ENCODE data around the gene RPS27L.
"Not testable (repeated sequence)": the region's sequence is repeated elsewhere in the genome, so short reads cannot be mapped to it uniquely, and the experiment has no call there.

The RPS27L gene

DNA sequence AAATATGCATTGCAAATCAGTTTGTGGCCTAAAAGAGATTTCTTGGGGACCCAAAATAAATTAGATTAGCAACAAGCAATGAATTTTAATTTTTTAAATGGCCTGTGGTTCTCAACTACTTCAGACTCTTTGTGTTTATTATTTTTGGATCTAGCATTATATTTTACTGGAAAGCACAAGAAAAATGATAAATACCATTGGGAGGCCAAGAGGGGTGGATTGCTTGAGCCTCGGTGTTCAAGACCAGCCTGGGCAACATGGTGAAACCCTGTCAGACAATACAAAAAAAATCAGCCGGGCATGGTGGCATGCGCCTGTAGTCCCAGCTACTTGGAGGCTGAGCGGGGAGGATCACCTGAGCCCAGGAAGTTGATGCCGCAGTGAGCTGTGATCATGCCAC lies 22.0 kb downstream of the RPS27L start:
- no peak for DNase-seq

DNA sequence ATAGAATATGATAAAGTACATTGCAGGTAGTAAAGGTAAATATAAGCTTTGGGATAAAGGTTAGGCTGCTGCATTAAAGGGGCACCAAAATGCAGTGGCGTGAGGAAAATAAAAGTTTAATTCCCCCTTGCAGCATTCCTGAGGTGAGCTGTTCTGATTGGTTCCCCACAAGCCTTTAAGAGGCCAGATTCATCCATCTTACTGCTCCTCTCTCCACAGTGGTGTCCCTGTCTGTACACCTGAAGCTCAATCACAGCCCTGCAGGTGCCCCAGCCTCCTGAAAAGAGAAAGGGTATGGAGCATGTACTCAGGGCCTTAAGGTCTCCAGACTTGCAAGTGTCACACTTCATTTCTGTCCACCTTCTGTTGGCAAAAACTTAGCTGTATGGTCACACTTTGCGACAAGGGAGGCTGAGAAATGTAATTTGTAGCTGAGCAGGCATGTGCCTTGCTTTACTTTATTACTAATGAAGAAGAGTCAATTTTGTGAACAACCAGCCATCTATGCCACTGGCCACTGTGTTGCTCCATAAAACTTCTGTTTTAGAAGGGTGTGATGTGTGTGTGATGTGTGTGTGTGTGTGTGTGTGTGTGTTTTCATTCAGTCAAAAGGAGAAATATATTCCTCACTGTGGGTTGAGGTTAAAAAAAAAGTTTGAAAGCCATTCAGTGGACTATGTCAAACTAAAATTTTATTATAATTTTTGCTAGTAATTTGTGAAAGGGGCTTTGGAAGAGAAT lies 22.9 kb downstream of the RPS27L start:
- no peak for DNase-seq

DNA sequence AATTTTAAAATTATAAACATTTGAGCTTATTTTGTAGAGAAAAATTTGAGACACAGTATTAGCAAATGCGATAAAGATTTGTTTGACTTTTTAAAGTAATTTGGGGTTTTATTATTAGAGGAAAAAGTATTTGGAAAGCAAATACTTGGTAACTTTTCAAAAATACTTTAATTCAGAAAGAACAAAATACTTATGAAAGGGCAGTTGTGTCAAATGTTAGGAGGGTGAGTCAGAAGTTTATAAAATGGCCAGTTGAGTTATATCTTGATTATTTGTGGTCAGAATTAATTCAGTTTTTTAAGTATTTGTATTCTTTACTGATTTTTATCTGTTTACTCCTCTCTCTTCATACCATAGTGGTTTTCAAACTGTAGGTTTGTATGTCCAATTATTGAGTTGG lies 23.5 kb downstream of the RPS27L start:
- DNase-seq, result no peak

DNA sequence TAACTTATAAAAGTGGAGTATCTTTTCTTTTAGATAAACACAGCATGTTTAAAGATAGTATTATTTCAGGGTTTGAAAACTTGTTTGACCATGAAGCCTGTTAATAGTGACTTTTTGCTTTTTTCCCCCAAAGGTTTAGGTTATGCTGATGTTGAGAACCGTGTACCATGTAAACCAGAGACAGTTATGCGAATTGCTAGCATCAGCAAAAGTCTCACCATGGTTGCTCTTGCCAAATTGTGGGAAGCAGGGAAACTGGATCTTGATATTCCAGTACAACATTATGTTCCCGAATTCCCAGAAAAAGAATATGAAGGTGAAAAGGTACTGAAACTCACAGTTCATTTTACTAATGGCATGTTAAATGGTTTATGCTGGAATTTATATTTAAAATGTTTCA lies 30.6 kb downstream of the RPS27L start:
- no peak for DNase-seq

DNA sequence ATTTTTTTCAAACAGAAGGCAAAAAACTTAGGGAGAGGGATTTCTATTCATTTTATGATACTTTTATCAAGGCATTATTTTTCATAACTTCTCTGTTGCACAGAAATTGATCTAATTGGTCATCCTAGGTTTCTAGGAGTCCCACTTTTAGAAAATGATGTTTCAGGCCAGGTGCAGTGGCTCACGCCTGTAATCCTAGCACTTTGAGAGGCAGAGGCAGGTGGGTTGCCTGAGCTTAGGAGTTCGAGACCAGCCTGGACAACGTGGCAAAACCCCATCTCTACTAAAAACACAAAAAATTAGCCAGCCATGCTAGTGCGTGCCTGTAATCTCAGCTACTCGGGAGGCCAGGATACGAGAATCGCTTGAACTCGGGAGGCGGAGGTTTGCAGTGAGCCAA lies 32.8 kb downstream of the RPS27L start:
- DNase-seq, result no peak

DNA sequence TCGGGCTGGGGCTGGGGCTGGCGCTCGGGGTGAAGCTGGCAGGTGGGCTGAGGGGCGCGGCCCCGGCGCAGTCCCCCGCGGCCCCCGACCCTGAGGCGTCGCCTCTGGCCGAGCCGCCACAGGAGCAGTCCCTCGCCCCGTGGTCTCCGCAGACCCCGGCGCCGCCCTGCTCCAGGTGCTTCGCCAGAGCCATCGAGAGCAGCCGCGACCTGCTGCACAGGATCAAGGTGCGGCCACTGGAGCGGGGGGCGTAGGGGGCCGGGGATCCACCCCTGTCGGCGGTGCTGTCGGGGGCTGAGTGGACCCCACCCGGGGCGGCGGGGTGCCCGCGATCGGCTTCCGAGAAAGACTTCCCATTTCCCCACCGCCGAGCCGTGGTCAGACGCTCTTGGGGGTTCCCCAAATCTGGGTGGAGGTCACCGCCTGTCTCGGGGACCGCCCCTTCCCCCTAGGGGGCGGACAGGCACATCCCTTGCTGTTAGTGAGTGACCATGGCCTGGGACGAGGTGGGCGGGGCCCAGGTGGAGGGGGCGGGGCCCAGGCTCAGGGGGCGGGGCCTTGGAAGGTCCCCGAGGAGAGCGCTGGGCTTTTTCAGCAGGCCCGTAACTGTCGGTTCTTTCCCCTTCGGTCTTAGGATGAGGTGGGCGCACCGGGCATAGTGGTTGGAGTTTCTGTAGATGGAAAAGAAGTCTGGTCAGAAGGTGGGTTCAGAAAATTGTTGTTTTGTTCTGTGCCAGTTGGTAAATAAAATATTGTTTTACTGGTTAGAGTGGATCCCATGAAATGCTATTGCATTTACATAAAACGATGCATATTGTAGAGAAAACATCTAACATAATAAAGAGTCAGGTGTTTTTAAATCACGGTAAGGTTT lies 35.0 kb downstream of the RPS27L start:
- DNase-seq, result peak; percentile 85

DNA sequence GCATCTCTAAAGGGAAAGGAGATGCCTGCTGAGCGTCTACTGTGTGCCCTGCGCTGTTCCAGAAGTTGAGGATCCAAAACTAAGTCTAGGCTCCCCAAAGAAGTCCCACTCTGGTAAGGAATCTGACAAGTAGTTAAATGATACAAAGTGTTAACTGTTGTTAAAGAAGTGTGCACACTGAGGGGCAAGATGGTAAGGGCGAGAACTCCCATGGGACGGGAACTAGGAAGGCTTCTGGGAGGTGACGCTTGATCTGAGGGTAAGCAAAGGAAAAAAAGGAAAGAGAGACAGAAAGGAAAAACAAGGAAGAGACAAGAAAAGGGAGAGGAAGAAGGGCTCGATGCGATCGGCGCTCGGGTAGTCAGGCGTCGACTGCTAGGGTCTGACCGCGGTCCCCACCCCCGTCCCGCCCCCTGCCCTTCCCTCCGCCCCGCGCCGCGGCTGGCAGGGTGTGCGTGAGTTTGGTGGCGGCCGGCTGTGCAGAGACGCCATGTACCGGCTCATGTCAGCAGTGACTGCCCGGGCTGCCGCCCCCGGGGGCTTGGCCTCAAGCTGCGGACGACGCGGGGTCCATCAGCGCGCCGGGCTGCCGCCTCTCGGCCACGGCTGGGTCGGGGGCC lies 35.8 kb downstream of the RPS27L start, which contains the start of gene LACTB:
Gene LACTB (plus strand): TSS at position 480 of the 620 bp plus-strand sequence. CDS start 11 bp downstream, at position 491.
- DNase-seq, result peak; percentile 96

DNA sequence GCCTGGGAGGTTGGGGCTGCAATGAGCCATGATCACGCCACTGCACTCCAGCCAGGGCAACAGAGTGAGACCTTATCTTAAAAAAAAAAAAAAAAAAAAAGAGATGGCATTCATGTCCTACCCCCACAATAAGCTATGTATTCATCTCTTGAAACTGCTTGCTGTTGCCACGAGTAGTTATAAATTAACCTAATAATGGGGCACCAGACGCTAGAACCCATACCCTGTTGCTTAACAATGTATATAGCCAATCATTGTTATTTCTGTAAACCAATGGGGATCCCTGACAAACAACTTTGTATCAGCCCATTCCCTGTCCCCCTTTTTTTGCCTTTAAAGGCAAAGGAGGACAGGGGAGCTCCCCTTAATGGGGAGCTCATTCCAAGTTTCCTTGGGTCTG lies 38.4 kb downstream of the RPS27L start:
- DNase-seq, result no peak

DNA sequence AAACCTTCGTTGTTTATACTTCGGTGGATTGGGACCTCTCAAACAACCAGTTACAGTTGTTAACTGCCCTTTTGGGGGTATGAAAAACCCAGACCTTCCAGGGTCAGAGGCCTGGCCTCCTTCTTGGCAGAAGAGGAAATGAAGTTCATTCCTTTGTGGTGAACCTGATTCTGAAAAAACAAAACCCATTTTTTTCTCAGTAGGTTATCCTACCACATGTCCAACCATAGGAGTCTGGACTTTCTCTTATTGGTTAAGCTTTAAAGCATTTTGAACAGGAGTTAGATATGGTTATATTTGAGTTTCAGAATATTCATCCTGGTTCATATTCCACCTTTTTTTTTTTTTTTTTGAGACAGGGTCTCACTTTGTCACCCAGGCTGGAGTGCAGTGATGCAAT lies 42.8 kb downstream of the RPS27L start:
- no peak for DNase-seq

DNA sequence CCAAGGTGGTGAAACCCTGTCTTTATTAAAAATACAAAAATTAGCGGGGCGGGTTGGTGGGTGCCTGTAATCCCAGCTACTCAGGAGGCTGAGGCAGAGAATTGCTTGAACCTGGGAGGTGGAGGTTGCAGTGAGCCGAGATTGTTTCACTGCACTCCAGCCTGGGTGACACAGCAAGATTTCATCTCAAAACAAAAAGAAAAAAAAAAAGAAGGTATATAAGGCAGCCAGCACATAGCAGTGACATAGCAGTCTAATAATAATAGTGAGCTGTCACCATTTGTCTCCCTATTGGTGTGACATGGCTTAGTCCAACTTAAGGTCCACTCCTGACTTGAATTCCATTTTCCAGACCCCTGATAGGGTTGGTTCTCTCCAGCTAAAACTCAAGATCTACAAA lies 44.4 kb downstream of the RPS27L start:
- no peak for DNase-seq

DNA sequence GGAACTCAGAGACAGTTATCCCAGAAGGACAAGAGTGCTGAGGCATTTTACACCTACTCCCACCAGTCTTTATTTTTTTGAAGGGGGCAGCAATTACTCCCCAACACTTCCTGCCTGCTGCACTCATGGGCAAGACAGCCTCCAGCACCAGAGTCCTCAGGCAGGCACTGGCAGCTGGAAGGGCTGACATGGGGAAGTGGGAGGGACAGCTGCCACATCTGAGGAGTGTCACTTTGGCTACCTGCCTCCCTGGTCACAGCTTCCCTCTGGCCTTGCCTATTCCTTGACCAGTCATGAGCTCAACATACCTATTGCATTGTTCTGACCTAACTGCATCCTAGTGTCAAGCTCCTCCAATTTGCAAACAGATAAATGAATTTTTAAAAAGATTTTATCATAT lies 45.8 kb downstream of the RPS27L start:
- no peak for DNase-seq

DNA sequence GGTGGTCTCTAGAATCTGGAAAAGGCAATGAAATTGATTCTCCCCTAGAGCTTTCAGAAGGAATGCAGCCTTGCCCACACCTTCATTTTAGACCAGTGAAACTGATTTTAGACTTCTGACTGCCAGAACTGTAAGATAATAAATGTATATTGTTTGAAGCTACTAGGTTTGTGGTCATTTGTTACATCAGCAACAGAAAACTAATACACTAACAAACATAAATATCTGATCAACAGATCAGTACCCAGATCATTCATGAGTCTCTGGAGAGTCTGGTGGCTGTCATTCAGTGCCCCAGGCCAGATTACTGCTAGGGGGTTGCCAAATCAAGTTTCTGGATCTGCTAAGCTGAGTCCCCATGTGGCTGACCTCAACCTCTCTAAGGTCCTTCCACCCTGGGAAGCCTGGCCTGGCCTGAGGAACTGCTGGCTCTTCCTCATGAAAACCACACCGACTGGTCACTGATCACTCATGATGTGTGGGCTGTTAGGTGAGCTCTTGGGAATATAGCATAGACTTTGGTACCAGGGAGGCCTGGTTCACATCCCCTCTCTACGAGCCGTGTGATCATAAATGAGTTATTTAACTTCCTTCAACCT lies 46.8 kb downstream of the RPS27L start:
- DNase-seq, result no peak

DNA sequence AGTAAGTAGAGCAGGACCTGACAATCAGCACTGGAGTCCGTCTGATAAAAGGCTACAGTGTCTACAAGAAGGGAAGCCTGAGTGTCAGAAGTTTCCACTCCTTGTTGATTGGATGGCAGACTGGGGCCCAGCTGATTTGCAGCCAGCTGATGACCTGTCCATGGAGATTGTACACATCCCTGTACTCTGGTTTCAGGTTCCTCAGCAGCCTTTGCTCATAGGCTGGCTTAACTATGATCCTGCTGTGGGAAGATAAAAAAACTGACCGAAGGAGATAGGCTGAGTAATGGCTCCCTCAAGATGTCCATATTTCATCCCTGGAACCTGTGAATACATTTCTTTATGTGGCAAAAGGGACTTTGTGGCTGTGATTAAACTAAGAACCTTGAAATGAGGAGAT lies 47.4 kb downstream of the RPS27L start:
- DNase-seq, result no peak

DNA sequence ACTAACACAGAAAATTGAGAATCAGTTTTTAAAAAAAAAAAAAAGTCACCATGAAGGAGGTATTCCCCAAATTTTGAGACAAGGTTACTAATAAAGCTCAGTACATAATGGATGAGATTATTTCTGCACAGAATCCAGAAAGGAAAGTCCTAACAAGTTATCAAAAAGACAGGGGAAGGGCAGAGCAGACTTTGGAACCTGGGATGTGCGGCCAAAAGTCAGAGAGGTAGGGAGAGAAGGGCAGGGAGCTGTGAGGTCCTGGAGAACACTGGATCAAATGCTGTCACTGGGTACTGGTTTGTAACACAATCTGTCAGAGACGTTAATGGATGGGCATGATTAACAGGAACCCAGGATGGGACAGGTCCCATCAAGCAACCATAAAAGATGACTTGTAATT lies 47.8 kb downstream of the RPS27L start:
- no peak for DNase-seq

DNA sequence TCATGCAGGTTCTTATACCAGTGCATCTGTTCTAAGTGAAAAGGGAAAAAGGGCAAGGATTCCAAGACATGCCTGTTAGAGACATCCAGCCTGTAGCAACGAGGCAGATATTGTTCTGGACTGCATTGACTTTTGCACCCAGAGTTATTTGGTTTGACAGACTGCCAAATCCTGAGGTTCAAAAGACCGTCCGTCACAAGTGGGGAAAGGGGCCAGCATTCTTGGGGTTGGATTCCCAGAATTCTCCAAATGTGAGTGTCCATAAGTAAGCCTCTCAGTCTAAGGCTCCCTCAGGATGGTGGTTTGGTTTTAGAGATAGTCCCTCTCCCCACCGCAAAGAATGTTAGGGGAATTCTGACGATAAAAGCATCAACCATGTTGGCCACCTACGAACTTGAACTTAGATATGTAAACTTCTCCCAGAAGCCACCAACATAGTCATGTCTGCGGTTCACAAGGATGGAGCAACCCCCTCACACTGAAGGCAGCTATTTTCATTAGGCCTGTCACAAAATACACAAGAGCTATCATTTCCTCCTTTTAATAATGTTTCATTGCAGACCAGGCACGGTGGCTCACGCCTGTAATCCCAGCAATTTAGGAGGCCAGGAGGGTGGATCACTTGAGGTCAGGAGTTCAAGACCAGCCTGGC lies 49.3 kb downstream of the RPS27L start:
- DNase-seq, result peak; percentile 77

DNA sequence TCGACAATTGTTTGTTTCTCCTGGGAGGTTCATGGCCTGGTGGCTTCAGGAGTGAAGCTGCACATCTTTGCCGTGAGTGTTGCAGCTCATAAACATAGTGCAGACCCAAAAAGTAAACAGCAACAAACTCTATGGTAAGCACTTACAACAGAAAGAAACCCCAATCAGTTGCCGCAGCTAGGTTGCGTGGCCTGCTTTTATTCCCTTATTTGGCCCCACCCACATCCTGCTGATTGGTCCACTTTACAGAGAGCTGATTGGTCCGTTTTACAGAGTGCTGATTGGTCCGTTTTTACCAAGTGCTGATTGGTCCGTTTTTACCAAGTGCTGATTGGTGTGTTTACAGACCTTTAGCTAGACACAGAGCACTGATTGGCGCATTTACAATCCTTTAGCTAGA lies 51.9 kb downstream of the RPS27L start:
- not testable (repeated sequence) for DNase-seq

DNA sequence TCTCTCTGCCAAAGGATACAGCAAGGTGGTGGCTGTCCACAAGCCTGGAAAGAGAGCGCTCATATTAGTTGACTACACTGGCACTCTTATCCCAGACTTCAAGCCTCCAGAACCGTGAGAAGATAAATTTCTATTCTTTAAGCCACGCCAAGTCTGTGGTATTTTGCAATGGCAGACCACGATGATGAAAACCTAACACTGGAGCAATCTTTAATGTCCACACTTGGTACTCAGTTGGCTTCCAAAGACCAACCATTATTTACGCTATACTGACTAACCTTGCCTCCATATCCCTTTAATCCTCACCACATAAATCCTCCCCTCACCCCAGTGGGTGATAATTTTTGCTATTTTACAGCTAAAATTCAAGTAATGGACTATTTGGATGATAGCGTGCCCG lies 52.5 kb downstream of the RPS27L start:
- DNase-seq, result no peak

DNA sequence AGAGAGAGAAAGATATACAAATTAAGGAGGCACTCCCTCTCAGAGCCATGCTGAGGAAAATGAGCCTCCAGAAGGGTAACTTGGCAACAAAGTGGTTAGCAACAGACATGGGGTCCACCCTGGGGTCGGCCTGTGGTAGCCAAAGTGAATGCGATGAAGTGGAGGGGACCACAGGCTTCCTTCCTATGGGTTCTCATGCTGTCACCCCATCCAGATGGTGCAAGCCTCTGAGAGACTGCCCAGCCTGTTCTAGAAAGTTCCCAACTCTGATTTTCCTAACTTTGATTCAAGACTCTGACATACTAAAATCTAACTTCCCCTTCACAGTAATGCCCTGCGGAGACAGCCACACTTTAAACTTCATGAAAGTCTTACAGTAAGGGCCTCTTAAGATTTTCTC lies 53.9 kb downstream of the RPS27L start:
- DNase-seq, result no peak

DNA sequence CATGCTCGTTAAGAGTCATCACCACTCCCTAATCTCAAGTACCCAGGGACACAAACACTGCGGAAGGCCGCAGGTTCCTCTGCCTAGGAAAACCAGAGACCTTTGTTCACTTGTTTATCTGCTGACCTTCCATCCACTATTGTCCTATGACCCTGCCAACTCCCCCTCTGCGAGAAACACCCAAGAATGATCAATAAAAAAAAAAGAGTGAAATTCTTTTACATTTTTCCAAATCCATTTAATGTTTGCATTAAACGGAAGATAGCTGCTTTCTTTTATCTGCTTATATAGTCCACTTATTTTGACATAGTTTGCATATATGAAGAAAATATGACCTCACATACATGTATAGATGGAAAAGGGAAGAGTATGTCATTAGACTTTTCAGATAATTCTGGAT lies 57.7 kb downstream of the RPS27L start:
- not testable (repeated sequence) for DNase-seq

DNA sequence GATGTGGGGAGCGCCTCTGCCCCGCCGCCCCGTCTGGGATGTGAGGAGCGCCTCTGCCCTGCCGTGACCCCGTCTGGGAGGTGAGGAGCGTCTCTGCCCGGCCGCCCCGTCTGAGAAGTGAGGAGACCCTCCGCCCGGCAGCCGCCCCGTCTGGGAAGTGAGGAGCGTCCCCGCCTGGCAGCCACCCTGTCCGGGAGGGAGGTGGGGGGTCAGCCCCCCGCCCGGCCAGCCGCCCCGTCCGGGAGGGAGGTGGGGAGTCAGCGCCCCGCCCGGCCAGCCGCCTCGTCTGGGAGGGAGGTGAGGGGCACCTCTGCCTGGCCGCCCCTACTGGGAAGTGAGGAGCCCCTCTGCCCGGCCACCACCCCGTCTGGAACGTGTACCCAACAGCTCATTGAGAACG lies 58.4 kb downstream of the RPS27L start:
- DNase-seq, result not testable (repeated sequence)
